Activated CD8-positive, alpha-beta T cell treated with anti-CD3 and anti-CD28 coated beads for 36 hours (primary cell): ENCODE measurements around the gene CLN3. TPM values are rescaled to one million over a fixed set of nuclear protein-coding genes. Genes with fewer than 3 reads are reported as not detected.
"Not testable (repeated sequence)": the region's sequence is repeated elsewhere in the genome, so short reads cannot be mapped to it uniquely, and the experiment has no call there.

Source experiments
- ATAC-seq: fragments of 200-7000 bp; cut with Tn5 transposase; one replicate; pipeline ENCODE4 v1.10.0; 2021; ENCODE audit warnings: mild to moderate bottlenecking, moderate library complexity
- CTCF ChIA-PET: fragments of 350-600 bp; sonication (Branson Sonifier 250); formaldehyde crosslinking; loops from one replicate; lab custom pipeline; 2021; ENCODE audit warnings: antibody characterized with exemption; lab: Charles Lee
- POLR2A ChIA-PET: fragments of 350-600 bp; sonication (Branson Sonifier 250); formaldehyde crosslinking; loops from one replicate; lab custom pipeline; 2021; ENCODE audit warnings: antibody characterized with exemption; lab: Charles Lee
- DNase-seq: peaks from one replicate; pipeline ENCODE4 v3.0.0-alpha.2; 2020
- H3K27ac Mint-ChIP-seq: one replicate; pipeline ENCODE4 v1.8.0; 2021; ENCODE audit warnings: mild to moderate bottlenecking, mixed read lengths
- H3K27me3 Mint-ChIP-seq: one replicate; pipeline ENCODE4 v1.8.0; 2021; ENCODE audit warnings: mixed read lengths
- H3K36me3 Mint-ChIP-seq: one replicate; pipeline ENCODE4 v1.8.0; 2021; ENCODE audit warnings: low read depth, mixed read lengths
- H3K4me1 Mint-ChIP-seq: one replicate; pipeline ENCODE4 v1.8.0; 2021; ENCODE audit warnings: low read depth, mixed read lengths
- H3K4me3 Mint-ChIP-seq: one replicate; pipeline ENCODE4 v1.8.0; 2021; ENCODE audit warnings: mild to moderate bottlenecking, moderate library complexity, mixed read lengths
- H3K9me3 Mint-ChIP-seq: one replicate; pipeline ENCODE4 v1.8.0; 2021; ENCODE audit warnings: mixed read lengths
- CTCF ChIP-seq: fragments of 200-600 bp; IDR thresholded peaks from one replicate; pipeline ENCODE4 v1.8.0; 2022; ENCODE audit warnings: antibody characterized with exemption, mild to moderate bottlenecking
- intact Hi-C: fragments of 100-400 bp; cut with micrococcal nuclease; formaldehyde crosslinking; loops from one replicate; pipeline ENCODE4 v1.10.0; 2022
- total RNA-seq, 2 experiments: library from RNA; stranded (reverse); gene quantifications; one replicate each; pipeline ENCODE4 v1.2.3, GENCODE V29; 2021

CLN3 gene
- total RNA-seq, 2 experiments from 2014 or later, result 24.2 to 30.2 TPM

- no peak for TF ChIP-seq CTCF
- no peaks in the 10 kb centered on the region for H3K27me3 Mint-ChIP-seq
- peaks cover 23% of the 10 kb centered on the region for H3K4me1 Mint-ChIP-seq
- CTCF ChIA-PET, result no interaction called here
- no peak overlapping the region for H3K27ac Mint-ChIP-seq
- no peak for ATAC-seq
- DNase-seq, result no peak
- intact Hi-C loops, result no loop called here
- no peak overlapping the region for H3K4me3 Mint-ChIP-seq
- no peaks in the 10 kb centered on the region for H3K9me3 Mint-ChIP-seq
- POLR2A ChIA-PET, result no interaction called here
- H3K36me3 Mint-ChIP-seq, result no peaks in the 10 kb centered on the region
These were observed 13.0 kb upstream of the CLN3 start for GRCh38 chr16:28504707-28505404.

GRCh38 chr16:28503470-28504259 lies 11.8 kb upstream of the CLN3 start:
- Mint-ChIP-seq H3K4me1 (peaks cover 26% of the 10 kb centered on the region), H3K27me3 (no peaks in the 10 kb centered on the region), H3K4me3 (no peak overlapping the region), H3K27ac (no peak overlapping the region), H3K9me3 (no peaks in the 10 kb centered on the region), H3K36me3 (no peaks in the 10 kb centered on the region)
- POLR2A ChIA-PET, result interaction anchor here (2.1 kb wide), 1 partner anchor 10 kb away, joined by 8 read pairs; the partner anchor contains the start of gene APOBR
- no peak for TF ChIP-seq CTCF
- intact Hi-C loops, result no loop called here
- CTCF ChIA-PET, result interaction anchor here (0.9 to 1.6 kb wide), 2 partner anchors 9 to 187 kb away, joined by 3 to 5 read pairs; partner anchors contain the start of gene APOBR
- DNase-seq, result no peak
- ATAC-seq, result no peak

GRCh38 chr16:28502290-28502689 lies 10.4 kb upstream of the CLN3 start:
- no peak overlapping the region for H3K4me3 Mint-ChIP-seq
- ATAC-seq (no peak), DNase-seq (no peak)
- H3K27ac Mint-ChIP-seq, result no peak overlapping the region
- ChIA-PET POLR2A (interaction anchor here (2.1 kb wide), 1 partner anchor 8 kb away, joined by 8 read pairs; the partner anchor contains the start of gene APOBR), CTCF (interaction anchor here (0.9 kb wide), 1 partner anchor 185 kb away, joined by 3 read pairs; no protein-coding TSS in a partner anchor)
- no peaks in the 10 kb centered on the region for H3K9me3 Mint-ChIP-seq
- no peak for TF ChIP-seq CTCF
- H3K36me3 Mint-ChIP-seq, result no peaks in the 10 kb centered on the region
- no peaks in the 10 kb centered on the region for H3K27me3 Mint-ChIP-seq
- intact Hi-C loops, result no loop called here
- H3K4me1 Mint-ChIP-seq, result peaks cover 16% of the 10 kb centered on the region

GRCh38 chr16:28501258-28502232 lies 9.7 kb upstream of the CLN3 start:
- DNase-seq, result no peak
- no peak for TF ChIP-seq CTCF
- peak; percentile 40 for ATAC-seq
- intact Hi-C loops, result no loop called here
- ChIA-PET POLR2A (no interaction called here), CTCF (no interaction called here)
- Mint-ChIP-seq H3K27ac (no peak overlapping the region), H3K4me3 (no peak overlapping the region), H3K9me3 (no peaks in the 10 kb centered on the region), H3K4me1 (peaks cover 16% of the 10 kb centered on the region), H3K36me3 (peaks cover 4% of the 10 kb centered on the region), H3K27me3 (no peaks in the 10 kb centered on the region)

- ATAC-seq, H3K36me3 Mint-ChIP-seq, DNase-seq, H3K27ac Mint-ChIP-seq, CTCF ChIA-PET, POLR2A ChIA-PET, intact Hi-C loops, H3K4me3 Mint-ChIP-seq, H3K9me3 Mint-ChIP-seq, H3K27me3 Mint-ChIP-seq: not testable (repeated sequence)
- H3K4me1 Mint-ChIP-seq, result peaks cover 26% of the 10 kb centered on the region
These were observed 8.8 kb upstream of the CLN3 start for GRCh38 chr16:28500476-28501180.
